ENCODE results near the gene TBC1D9B. TPM values are rescaled to one million over a fixed set of nuclear protein-coding genes. Genes with fewer than 3 reads are reported as not detected.

TBC1D9B gene
- total and polyA plus RNA-seq, 9 of the 15 experiments (the other 6 are each of a cell fraction or from before 2014, with no cell fraction given) = 2.9 to 59.1 (median 33.5) TPM

GRCh38 chr5:179916523-179916922 lies 8.8 kb upstream of the TBC1D9B start:
- H3K36me3 ChIP-seq (ENCODE audit: control insufficient read depth, insufficient read depth, low read length) = no peaks in the 10 kb centered on the region
- no peak for FAIRE-seq
- CTCF ChIA-PET (ENCODE audit: low intra/inter-chr PET ratio) = no interaction called here
- no TSS peak for BruUV-seq (replicated peaks)
- no peak overlapping the region for H3K27ac ChIP-seq (ENCODE audit: extremely low read depth, low read depth, low read length)
- POLR2A ChIA-PET = interaction anchor here (0.7 to 1.3 kb wide), 5 partner anchors 12 to 24 kb away, joined by 3 to 5 read pairs (median 4); no protein-coding TSS in a partner anchor
- ATAC-seq = no peak
- H3K9ac ChIP-seq (ENCODE audit: insufficient read depth in 1 of 2, low read depth in 2 of 2, low read length in 2 of 2) = no peak overlapping the region
- intact Hi-C loops (cut with micrococcal nuclease) (no loop called here), in situ Hi-C loops (cut with MboI) (no loop called here)
- WGBS (ENCODE audit: insufficient coverage, low coverage, missing lambda C conversion rate) = 34% methylated on average over 6 of the region's 6 CpGs
- DNase-seq (ENCODE audit: extremely low read depth in 1 of 4, low spot score in 3 of 4) = no peak
- H3K9me1 ChIP-seq (ENCODE audit: control insufficient read depth, insufficient read depth, low read length) = no peaks in the 10 kb centered on the region
- H3K9me3 ChIP-seq (replicated peaks; ENCODE audit: control insufficient read depth, insufficient read depth, low read depth, low read length) = no peaks in the 10 kb centered on the region
- no peak overlapping the region for H2AFZ ChIP-seq (ENCODE audit: low read depth, low read length)
- no peaks in the 10 kb centered on the region for H4K20me1 ChIP-seq (replicated peaks; ENCODE audit: control insufficient read depth, insufficient read depth, low read length)
- H3K4me3 ChIP-seq = no peak overlapping the region
- H3K27me3 ChIP-seq (ENCODE audit: control insufficient read depth in 2 of 2, insufficient read depth in 2 of 2, low read length in 2 of 2) = peaks cover 43 to 62% of the 10 kb centered on the region in 2 experiments
- no peak overlapping the region for H3K4me2 ChIP-seq (ENCODE audit: insufficient read depth, low read length)
- H3K79me2 ChIP-seq (ENCODE audit: control insufficient read depth, insufficient read depth, low read length) = no peaks in the 10 kb centered on the region
- H3K4me1 ChIP-seq (replicated peaks in 1 of 2; ENCODE audit: control insufficient read depth in 2 of 2, insufficient read depth in 2 of 2, low read length in 2 of 2) = peaks cover 8 to 13% of the 10 kb centered on the region in 2 experiments; a peak in 4 of 5 replicates
- no peak for TF ChIP-seq ZNF584 (CRISPR knock-in tag; IDR thresholded peaks at IDR 0.05; ENCODE audit: low read depth)
- TF ChIP-seq E2F1 (CRISPR knock-in tag; IDR thresholded peaks at IDR 0.05) = no peak
- no peak for TF ChIP-seq RBM22 (IDR thresholded peaks at IDR 0.05; ENCODE audit: low read depth, low read length, poor library complexity, severe bottlenecking)
- TF ChIP-seq ZFP1 (CRISPR knock-in tag; IDR thresholded peaks at IDR 0.05) = no peak
- TF ChIP-seq ARID4B (CRISPR knock-in tag; IDR thresholded peaks at IDR 0.05) = no peak
- no peak for TF ChIP-seq ATF2 (CRISPR knock-in tag; IDR thresholded peaks at IDR 0.05)
- no peak for TF ChIP-seq RB1 (IDR thresholded peaks at IDR 0.05; ENCODE audit: low read depth)
- no peak for TF ChIP-seq MITF (IDR thresholded peaks at IDR 0.05)
- TF ChIP-seq HEY1 (CRISPR knock-in tag; IDR thresholded peaks at IDR 0.05; ENCODE audit: borderline replicate concordance) = no peak
- TF ChIP-seq PTRF (tag; IDR thresholded peaks at IDR 0.05) = no peak
- no peak for TF ChIP-seq ZNF134 (CRISPR knock-in tag; conservative IDR thresholded peaks at IDR 0.05)
- TF ChIP-seq MYBL2 (IDR thresholded peaks at IDR 0.05; ENCODE audit: low read depth) = no peak
- TF ChIP-seq MYBL2 (CRISPR knock-in tag; IDR thresholded peaks at IDR 0.05; ENCODE audit: borderline replicate concordance) = no peak
- no peak for TF ChIP-seq DIDO1 (tag; IDR thresholded peaks at IDR 0.05; ENCODE audit: low read depth)

Data from K562 (cell line).